NCI-H146 treated with DMSO at 0.1 percent for 48 hours (cell line): ENCODE data around the gene PCDH10.

Experiments
- DNase-seq: peaks from one replicate; lab custom pipeline; 2025; ENCODE audit not compliant: unreplicated experiment; lab: John Stamatoyannopoulos, UW

The PCDH10 gene

GRCh38 chr4:133148690-133149363 is at the start of gene PCDH10:
Gene PCDH10 (plus strand): TSS chr4:133149294. CDS start chr4:133150141, 847 bp downstream.
- peak; percentile 5 for DNase-seq

- DNase-seq: no peak
Observed at GRCh38 chr4:133102043-133102442, 47.1 kb upstream of the PCDH10 start.

- DNase-seq: no peak
Observed at GRCh38 chr4:133102612-133103409, 46.3 kb upstream of the PCDH10 start.

- DNase-seq: no peak
Observed at GRCh38 chr4:133112641-133113040, 36.5 kb upstream of the PCDH10 start.

- DNase-seq: no peak
Observed at GRCh38 chr4:133124746-133125145, 24.3 kb upstream of the PCDH10 start.

GRCh38 chr4:133127500-133127899 is 21.6 kb upstream of the PCDH10 start:
- DNase-seq: no peak

GRCh38 chr4:133129237-133129636 is 19.9 kb upstream of the PCDH10 start:
- no peak for DNase-seq

- no peak for DNase-seq
Observed at GRCh38 chr4:133130171-133130570, 18.9 kb upstream of the PCDH10 start.

- no peak for DNase-seq
Observed at GRCh38 chr4:133131829-133132460, 17.1 kb upstream of the PCDH10 start.

- DNase-seq: no peak
Observed at GRCh38 chr4:133136833-133137232, 12.3 kb upstream of the PCDH10 start.

- DNase-seq: no peak
Observed at GRCh38 chr4:133137571-133137970, 11.5 kb upstream of the PCDH10 start.

- DNase-seq: no peak
Observed at GRCh38 chr4:133143775-133144430, 5.2 kb upstream of the PCDH10 start.

GRCh38 chr4:133145241-133145640 is 3.9 kb upstream of the PCDH10 start:
- no peak for DNase-seq

- no peak for DNase-seq
Observed at GRCh38 chr4:133145758-133146573, 3.1 kb upstream of the PCDH10 start.

- no peak for DNase-seq
Observed at GRCh38 chr4:133146574-133147241, 2.4 kb upstream of the PCDH10 start.

GRCh38 chr4:133147286-133147821 is 1.7 kb upstream of the PCDH10 start:
- no peak for DNase-seq

GRCh38 chr4:133147921-133148689 is 989 bp upstream of the PCDH10 start:
- DNase-seq: no peak

GRCh38 chr4:133149364-133149695 is 236 bp downstream of the PCDH10 start:
- DNase-seq: no peak

- DNase-seq: no peak
Observed at GRCh38 chr4:133149932-133150471, 908 bp downstream of the PCDH10 start.
